GM12801 (cell line): ENCODE data around the gene TARS2.

Experiments used
- CTCF ChIP-seq: IDR thresholded peaks from one replicate; pipeline ENCODE4 v1.5.1; 2011; ENCODE audit warnings: control low read depth; ENCODE audit not compliant: insufficient read length; ENCODE audit errors: extremely low read depth

Gene TARS2

GRCh38 chr1:150507912-150508864, 21.0 kb downstream of the TARS2 start, which contains the start of gene ECM1:
Gene ECM1, plus strand, starts transcription at chr1:150508109. Its CDS starts 101 bp downstream, at chr1:150508210.
- no peak for TF ChIP-seq CTCF

DNA sequence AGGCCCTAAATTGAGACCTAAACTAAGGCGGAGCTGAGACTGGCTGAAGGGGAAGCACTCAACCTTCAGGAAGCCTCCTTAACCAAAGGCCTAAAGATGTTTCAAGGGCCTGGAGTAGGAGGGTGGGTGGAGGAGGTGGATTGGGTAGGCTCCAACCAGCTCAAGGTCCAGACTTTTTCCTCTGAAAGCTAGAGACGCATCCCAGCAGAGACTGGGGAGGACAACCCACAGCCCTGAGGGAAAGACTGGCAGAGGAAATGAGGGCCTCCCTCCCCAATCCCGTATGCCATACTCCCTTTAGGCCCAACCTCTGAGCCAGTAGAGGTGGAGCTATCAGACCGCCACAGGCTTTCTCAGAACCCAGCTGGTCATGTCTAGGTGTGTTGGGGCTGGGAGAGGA, 21.8 kb downstream of the TARS2 start:
- no peak for TF ChIP-seq CTCF

DNA sequence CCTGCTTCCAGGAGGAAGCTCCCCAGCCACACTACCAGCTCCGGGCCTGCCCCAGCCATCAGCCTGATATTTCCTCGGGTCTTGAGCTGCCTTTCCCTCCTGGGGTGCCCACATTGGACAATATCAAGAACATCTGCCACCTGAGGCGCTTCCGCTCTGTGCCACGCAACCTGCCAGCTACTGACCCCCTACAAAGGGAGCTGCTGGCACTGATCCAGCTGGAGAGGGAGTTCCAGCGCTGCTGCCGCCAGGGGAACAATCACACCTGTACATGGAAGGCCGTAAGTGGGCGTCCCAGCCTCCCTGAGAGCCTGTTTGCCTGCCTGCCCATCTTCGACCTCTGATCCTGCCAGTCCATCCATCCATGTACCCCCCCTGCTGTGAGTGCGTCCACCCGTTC, 24.3 kb downstream of the TARS2 start:
- TF ChIP-seq CTCF, result no peak

- TF ChIP-seq CTCF, result no peak
Measured at GRCh38 chr1:150511985-150512660, 24.9 kb downstream of the TARS2 start.

DNA sequence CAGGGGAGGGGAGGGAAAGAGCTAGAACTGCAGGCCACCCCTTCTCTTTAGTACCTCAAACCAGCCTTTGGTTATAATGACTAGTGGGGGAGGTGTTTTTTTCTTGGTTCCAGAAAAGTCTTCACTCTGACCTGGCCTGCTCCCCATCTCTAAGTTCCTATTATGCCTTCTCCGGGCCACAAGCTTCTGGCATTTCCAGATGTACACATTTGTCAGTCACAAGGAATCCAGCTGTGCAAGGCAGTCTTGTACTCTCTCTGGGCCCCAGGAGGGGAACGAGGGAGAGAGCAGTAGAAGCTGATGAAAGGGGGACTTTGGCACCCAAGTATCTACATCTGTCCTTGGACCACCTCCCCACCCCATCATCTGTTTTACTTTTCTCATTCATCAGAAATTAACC, 25.6 kb downstream of the TARS2 start:
- no peak for TF ChIP-seq CTCF

- TF ChIP-seq CTCF, result no peak
Measured at GRCh38 chr1:150513351-150513791, 26.2 kb downstream of the TARS2 start.

DNA sequence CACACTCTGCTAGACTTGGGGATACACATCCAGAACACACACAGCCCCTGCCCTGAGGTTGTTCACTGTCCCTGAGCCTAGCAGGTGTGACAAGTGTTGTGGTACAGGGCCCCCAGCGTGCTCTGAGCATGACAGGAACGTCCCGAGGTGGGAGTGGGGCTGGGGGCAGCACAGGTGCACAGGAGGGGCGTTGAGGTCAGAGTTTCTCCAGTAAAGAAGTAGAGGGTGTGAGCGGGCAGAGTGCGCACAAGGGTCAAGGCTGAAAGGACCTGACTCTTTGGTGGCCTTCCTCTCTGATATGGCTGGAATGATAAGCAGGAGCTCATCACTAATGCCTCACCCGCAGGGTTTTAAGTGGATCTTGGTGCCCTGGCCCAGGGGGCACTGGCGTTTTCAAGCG, 27.0 kb downstream of the TARS2 start:
- no peak for TF ChIP-seq CTCF
